DMS114 treated with DMSO at 0.1 percent for 48 hours (cell line): Measurements from ENCODE around the gene IL6R.
"Not testable (repeated sequence)": the region's sequence is repeated elsewhere in the genome, so short reads cannot be mapped to it uniquely, and the experiment has no call there.

Experiments used
- DNase-seq: peaks from one replicate; lab custom pipeline; 2025; ENCODE audit not compliant: unreplicated experiment; lab: John Stamatoyannopoulos, UW

IL6R gene

DNA sequence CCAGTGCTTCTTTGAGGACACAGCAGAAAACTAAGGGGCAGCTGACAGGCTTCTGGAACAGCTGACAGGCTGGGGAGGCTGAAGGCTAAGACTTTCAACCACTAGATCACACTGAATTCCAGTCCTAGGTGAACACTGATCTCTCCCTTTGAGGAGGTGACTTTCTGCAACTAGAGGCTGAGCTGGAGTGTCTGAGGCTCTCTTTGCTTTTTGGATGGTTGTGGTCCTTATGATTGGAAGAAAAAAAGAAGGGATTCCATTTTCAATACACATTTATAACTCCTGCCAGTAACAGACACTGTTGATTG is 1.4 kb downstream of the IL6R start:
- no peak for DNase-seq

DNA sequence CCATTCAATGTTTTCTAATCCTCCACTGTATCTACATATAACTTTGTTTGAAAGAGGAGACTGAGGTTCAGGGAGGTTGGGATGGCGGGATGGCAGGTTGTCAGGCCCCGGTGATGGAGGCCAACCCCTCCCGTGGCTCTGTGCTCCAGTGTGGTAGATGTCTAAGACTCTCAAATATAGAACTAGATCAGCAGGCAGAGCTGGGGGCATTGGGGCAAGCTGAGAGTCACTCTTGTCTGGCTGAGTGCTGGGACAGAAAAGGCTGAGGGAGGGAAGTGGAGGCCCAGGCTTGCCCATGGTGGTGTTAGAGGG is 1.7 kb downstream of the IL6R start:
- DNase-seq = no peak

- no peak for DNase-seq
Measured at GRCh38 chr1:154407198-154408091, 2.3 kb downstream of the IL6R start.

DNA sequence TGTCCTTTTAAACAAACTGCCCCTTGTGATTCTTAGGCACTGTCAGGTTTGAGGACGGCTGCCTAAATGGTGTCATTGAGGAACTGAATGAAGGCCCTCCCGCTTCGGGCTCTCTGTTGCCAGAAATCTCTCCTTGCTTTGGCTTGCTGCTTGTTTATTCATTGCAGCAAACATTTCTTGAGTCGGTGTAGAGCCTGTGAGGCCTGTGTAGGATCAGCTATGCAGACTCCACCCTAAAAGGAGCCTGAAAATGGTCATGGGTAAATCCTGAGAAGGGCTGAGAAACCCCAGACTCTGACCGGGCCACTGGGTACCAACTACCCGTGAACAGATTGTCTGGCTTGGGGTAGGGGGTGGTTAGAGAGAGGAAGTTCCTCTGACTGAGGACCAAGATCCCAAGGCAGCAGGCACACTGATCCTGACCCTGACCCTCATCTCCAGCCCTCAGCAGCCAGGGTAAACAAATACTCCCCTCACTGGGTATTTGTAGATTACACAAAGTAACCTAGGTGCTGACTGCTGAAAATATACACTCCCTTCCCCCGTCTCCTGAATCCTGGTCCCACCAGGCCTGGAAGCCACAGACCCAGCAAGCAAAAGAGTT is 3.1 kb downstream of the IL6R start:
- DNase-seq = no peak

DNA sequence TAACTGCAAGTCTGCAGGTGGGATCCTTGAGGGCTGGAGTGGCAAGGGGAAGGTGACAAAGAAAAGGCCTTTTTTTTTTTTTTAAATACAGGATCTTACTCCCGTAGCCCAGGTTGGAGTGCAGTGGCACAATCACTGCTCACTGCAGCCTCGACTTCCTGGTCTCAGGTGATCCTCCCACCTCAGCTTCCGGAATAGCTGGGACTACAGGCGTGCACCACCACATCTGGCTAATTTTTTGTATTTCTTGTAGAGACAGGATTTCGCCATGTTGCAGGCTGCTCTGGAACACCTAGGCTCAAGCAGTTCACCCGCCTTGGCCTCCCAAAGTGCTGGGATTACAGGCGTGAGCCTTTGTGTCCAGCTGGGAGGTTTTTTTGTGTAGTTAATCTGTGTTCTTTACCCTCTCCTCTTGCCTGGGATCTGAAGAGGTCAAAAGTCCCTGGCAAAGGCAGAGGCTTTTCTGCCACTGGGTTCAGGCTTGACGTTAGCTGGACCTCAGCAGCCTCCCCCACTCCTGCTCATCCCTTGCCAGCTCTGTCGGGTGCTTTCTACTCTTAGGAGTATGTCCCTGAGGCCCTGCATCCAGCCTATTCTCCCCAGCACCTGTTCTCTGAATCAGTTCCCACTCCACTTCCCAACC is 5.2 kb downstream of the IL6R start:
- DNase-seq = no peak

- DNase-seq = no peak
Measured at GRCh38 chr1:154411525-154411924, 6.4 kb downstream of the IL6R start.

GRCh38 chr1:154413177-154413783 is 8.1 kb downstream of the IL6R start:
- DNase-seq = no peak

DNA sequence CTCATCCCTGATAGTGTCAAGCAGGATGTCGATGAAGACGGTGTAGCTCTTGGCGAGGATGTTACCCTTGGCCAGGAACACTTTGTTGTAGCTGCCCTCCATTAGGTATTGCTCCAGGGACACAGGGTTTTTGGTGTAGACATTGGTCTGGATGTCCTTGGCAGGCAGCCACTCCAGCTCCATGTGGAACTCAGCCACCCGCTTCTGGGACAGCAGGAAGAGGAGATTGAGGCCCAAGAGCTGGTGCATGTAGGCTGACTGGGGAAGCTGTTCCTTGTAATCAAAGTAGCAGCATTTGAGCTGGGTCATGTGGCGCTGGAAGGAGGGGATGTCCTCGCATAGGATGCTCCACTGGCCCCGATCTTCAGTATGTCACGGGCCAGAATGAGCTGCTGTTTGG is 9.5 kb downstream of the IL6R start:
- no peak for DNase-seq

DNA sequence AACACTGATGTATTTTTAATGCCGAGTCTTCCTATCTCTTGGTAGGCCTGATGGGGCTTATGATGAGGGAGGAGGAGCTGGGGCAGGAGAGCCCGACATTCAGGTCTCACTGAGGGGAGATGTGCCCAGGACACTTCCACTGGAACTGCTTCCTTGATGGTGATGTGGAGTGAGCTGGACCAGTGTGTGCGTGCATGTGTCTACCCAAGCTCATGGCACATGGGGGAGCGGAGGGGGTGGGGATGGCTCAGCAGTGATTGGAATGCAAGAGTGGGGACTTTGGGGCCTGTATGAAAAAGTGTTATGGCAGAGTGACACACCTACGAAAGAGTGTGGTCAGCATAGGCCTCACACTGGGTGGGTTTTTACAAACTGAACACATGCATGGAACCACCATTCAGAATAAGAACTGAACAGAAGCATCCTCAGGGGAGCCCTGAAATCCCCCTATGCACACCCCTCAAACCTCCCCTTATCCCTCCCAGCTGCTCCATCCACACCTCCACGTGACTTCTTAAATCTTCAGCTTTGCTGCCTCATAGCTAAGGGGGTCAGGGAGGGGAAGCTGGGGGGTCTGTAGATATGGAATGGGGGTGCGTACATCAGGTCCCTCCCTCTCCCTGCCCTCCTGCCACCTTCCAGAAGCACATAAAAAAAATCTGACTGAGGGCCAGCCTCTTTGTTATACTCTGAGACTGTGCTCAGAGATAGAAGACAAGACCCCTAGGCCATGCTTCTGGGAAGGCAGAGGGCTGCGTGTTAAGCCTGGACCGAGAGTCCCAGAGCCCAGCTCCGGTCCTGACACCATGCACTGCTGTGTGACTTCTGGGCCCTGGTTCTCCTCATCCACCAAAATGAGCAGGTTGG is 11.6 kb downstream of the IL6R start:
- no peak for DNase-seq

- DNase-seq = no peak
Measured at GRCh38 chr1:154417338-154417608, 12.1 kb downstream of the IL6R start.

DNA sequence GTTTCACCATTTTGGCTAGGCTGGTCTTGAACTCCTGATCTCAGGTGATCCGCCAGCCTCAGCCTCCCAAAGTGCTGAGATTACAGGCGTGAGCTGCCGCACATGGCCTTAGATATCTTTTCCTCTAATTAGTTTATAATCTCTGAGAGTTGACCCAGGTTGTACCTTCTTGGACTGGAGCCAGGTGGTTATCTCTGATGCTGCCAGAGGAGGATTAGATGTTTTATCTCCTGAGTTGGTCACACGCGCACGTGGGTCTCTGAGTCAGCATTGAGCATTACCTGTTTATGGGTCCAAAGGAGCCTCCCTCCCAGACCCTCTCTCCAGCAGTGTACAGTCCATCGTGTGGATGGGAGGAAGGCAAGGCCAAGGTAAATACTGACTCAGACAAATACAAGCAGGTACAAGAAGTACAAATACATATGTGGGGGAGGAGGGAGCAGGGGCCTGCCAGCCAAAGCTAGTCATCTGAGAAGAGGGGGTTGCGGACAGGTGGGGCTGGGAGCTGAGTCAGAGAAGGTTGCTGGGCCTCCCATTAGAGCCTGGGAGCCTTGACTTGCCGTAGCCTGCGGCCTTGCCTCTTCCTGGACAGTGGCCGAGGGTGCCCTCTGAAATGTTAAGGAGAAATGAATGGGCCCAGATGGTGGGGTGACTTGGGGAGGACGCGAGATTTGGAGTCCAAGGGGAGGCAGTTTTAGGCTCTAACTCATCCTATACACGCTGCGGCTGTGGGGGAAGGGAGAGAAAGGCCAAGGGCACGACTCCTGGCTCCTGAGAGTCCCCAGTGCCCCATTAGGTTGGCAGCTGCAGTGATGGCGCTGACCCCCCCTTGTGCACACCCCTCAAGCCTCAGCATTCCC is 13.1 kb downstream of the IL6R start:
- DNase-seq = no peak

- no peak for DNase-seq
Measured at GRCh38 chr1:154418923-154419619, 13.9 kb downstream of the IL6R start.

GRCh38 chr1:154419620-154420571 is 14.8 kb downstream of the IL6R start:
- DNase-seq = no peak

- no peak for DNase-seq
Measured at GRCh38 chr1:154420961-154421924, 16.1 kb downstream of the IL6R start.

- DNase-seq = not testable (repeated sequence)
Measured at GRCh38 chr1:154422049-154422448, 16.9 kb downstream of the IL6R start.

- no peak for DNase-seq
Measured at GRCh38 chr1:154422521-154422920, 17.4 kb downstream of the IL6R start.

GRCh38 chr1:154423304-154423987 is 18.3 kb downstream of the IL6R start:
- DNase-seq = no peak
